Hippocampal formation (tissue), 2 donors: ENCODE data around the gene PRSS56.
"Not testable (repeated sequence)": the region's sequence is repeated elsewhere in the genome, so short reads cannot be mapped to it uniquely, and the experiment has no call there.

ENCODE experiments used
- DNase-seq, 2 donors: peaks; one replicate each; lab custom pipeline; 2025; lab: John Stamatoyannopoulos, UW

Gene PRSS56

GRCh38 chr2:232525791-232526371 is 5.7 kb downstream of the PRSS56 start, which contains the start of gene CHRND:
Gene CHRND, plus strand, starts transcription at chr2:232526160. Its CDS starts 56 bp downstream, at chr2:232526216.
- peak; percentile 26 to 39 for DNase-seq

- no peak for DNase-seq
Observed at GRCh38 chr2:232526372-232526941, 6.3 kb downstream of the PRSS56 start.

GRCh38 chr2:232527905-232528470 is 7.8 kb downstream of the PRSS56 start:
- DNase-seq, result no peak

GRCh38 chr2:232528746-232529460 is 8.7 kb downstream of the PRSS56 start:
- DNase-seq, result no peak

- DNase-seq, result no peak
Observed at GRCh38 chr2:232529806-232530547, 9.8 kb downstream of the PRSS56 start.

- no peak for DNase-seq
Observed at GRCh38 chr2:232530626-232531260, 10.6 kb downstream of the PRSS56 start.

GRCh38 chr2:232532419-232532818 is 12.2 kb downstream of the PRSS56 start:
- no peak for DNase-seq

GRCh38 chr2:232532821-232533220 is 12.6 kb downstream of the PRSS56 start:
- DNase-seq, result not testable (repeated sequence)

GRCh38 chr2:232533944-232534710 is 13.9 kb downstream of the PRSS56 start:
- no peak for DNase-seq

GRCh38 chr2:232534940-232535651 is 14.9 kb downstream of the PRSS56 start:
- no peak for DNase-seq

GRCh38 chr2:232535761-232536530 is 15.8 kb downstream of the PRSS56 start:
- DNase-seq, result no peak

GRCh38 chr2:232537079-232537478 is 16.9 kb downstream of the PRSS56 start:
- DNase-seq, result no peak

GRCh38 chr2:232537499-232537898 is 17.3 kb downstream of the PRSS56 start:
- DNase-seq, result no peak

GRCh38 chr2:232538671-232539070 is 18.5 kb downstream of the PRSS56 start:
- no peak for DNase-seq

- no peak for DNase-seq
Observed at GRCh38 chr2:232539298-232540231, 19.4 kb downstream of the PRSS56 start, which contains the start of gene CHRNG. Gene CHRNG, plus strand, starts transcription at chr2:232539692. Its CDS starts 56 bp downstream, at chr2:232539748.

GRCh38 chr2:232540441-232541041 is 20.4 kb downstream of the PRSS56 start:
- DNase-seq, result no peak

- DNase-seq, result no peak
Observed at GRCh38 chr2:232541195-232541960, 21.2 kb downstream of the PRSS56 start.
